OCI-LY7 (cell line): ENCODE measurements around the gene ADAMTS17. TPM values are rescaled to one million over a fixed set of nuclear protein-coding genes. Genes with fewer than 3 reads are reported as not detected.

ENCODE experiments used
- BruUV-seq: library from RNA; stranded (reverse); fragments of 400-500 nt; replicated peaks from 2 replicates; lab custom pipeline; 2021; lab: Mats Ljungman, UMichigan
- CTCF ChIA-PET: fragments of 300-600 bp; sonication (Branson Sonifier 250); formaldehyde crosslinking; loops from one replicate; lab custom pipeline; 2022; ENCODE audit warnings: antibody characterized with exemption; ENCODE audit not compliant: unreplicated experiment; lab: Charles Lee
- POLR2A ChIA-PET: fragments of 300-600 bp; sonication (Branson Sonifier 250); formaldehyde crosslinking; loops from one replicate; lab custom pipeline; 2022; ENCODE audit warnings: antibody characterized with exemption; lab: Charles Lee
- DNase-seq: peaks from one replicate; pipeline ENCODE4 v3.0.0-alpha.2; 2015; ENCODE audit warnings: low spot score
- H2AFZ ChIP-seq: fragments of 200-600 bp; sonication (generic), shearing (Covaris generic); 2 replicates; pipeline ENCODE4 v1.6.1; 2014; ENCODE audit warnings: mild to moderate bottlenecking, antibody characterized with exemption, low read length, moderate library complexity
- H3K27ac ChIP-seq: fragments of 200-600 bp; sonication (generic); 2 replicates; pipeline ENCODE4 v1.5.1; 2014; ENCODE audit warnings: mixed run types, low read depth, mild to moderate bottlenecking, moderate library complexity, low read length, inconsistent platforms; ENCODE audit not compliant: poor library complexity, severe bottlenecking
- H3K36me3 ChIP-seq: fragments of 200-600 bp; sonication (generic); 2 replicates; pipeline ENCODE4 v1.6.1; 2014; ENCODE audit warnings: mild to moderate bottlenecking, antibody characterized with exemption, low read length, moderate library complexity, mixed read lengths; ENCODE audit not compliant: insufficient read depth
- H3K4me1 ChIP-seq: fragments of 200-600 bp; sonication (generic); 2 replicates; pipeline ENCODE4 v1.5.1; 2014; ENCODE audit warnings: mild to moderate bottlenecking, low read length; ENCODE audit not compliant: insufficient read depth, poor library complexity, severe bottlenecking
- H3K4me2 ChIP-seq: fragments of 200-600 bp; sonication (generic); 2 replicates; pipeline ENCODE4 v1.6.1; 2014; ENCODE audit warnings: mild to moderate bottlenecking, low read length
- H3K4me3 ChIP-seq: fragments of 200-600 bp; sonication (generic); 2 replicates; pipeline ENCODE4 v1.5.1; 2014; ENCODE audit warnings: mild to moderate bottlenecking, low read depth, low read length; ENCODE audit not compliant: poor library complexity, severe bottlenecking
- H3K79me2 ChIP-seq: fragments of 200-600 bp; sonication (generic); 2 replicates; pipeline ENCODE4 v1.6.1; 2016; ENCODE audit warnings: low read depth, mild to moderate bottlenecking, low read length, moderate library complexity, mixed read lengths; ENCODE audit not compliant: insufficient read depth
- H3K9me2 ChIP-seq: fragments of 200-600 bp; sonication (generic); 2 replicates; pipeline ENCODE4 v1.6.1; 2016; ENCODE audit warnings: mild to moderate bottlenecking, low read length, mixed read lengths; ENCODE audit not compliant: insufficient read depth
- H3K9me3 ChIP-seq: fragments of 200-600 bp; sonication (generic); 2 replicates; pipeline ENCODE4 v1.6.1; 2014; ENCODE audit warnings: mild to moderate bottlenecking, mixed run types, low read length, mixed read lengths
- H4K20me1 ChIP-seq: fragments of 200-600 bp; sonication (generic); 2 replicates; pipeline ENCODE4 v1.6.1; 2014; ENCODE audit warnings: mild to moderate bottlenecking, antibody characterized with exemption, low read length, moderate library complexity, mixed read lengths; ENCODE audit not compliant: insufficient read depth
- EZH2phosphoT487 ChIP-seq: fragments of 200-600 bp; sonication (generic); IDR thresholded peaks from 2 replicates; pipeline ENCODE4 v1.6.1; 2018; ENCODE audit warnings: low read depth, borderline replicate concordance, mild to moderate bottlenecking, mixed run types, antibody characterized with exemption, low read length, moderate library complexity, mixed read lengths
- intact Hi-C: fragments of 100-400 bp; cut with micrococcal nuclease; formaldehyde crosslinking; loops from one replicate; pipeline ENCODE4 v1.10.0; 2022; ENCODE audit not compliant: unreplicated experiment
- total RNA-seq, 2 experiments: library from RNA; depleted of rRNA in 1 of 2; stranded (reverse); fragments of >200 nt in 1 of 2; shearing (Covaris generic) in 1 of 2; gene quantifications; 2 replicates each; pipeline ENCODE4 v1.2.3, GENCODE V29; 2014 to 2022
- TF ChIP-seq, protein P1 (sequence below): fragments of 200-600 bp; sonication (generic); conservative IDR thresholded peaks from 2 replicates; pipeline ENCODE4 v1.5.1; 2014; ENCODE audit warnings: mild to moderate bottlenecking, antibody characterized with exemption, low read length, moderate library complexity, mixed read lengths

The ADAMTS17 gene
- total RNA-seq, 2 experiments from 2014 or later = not detected

DNA sequence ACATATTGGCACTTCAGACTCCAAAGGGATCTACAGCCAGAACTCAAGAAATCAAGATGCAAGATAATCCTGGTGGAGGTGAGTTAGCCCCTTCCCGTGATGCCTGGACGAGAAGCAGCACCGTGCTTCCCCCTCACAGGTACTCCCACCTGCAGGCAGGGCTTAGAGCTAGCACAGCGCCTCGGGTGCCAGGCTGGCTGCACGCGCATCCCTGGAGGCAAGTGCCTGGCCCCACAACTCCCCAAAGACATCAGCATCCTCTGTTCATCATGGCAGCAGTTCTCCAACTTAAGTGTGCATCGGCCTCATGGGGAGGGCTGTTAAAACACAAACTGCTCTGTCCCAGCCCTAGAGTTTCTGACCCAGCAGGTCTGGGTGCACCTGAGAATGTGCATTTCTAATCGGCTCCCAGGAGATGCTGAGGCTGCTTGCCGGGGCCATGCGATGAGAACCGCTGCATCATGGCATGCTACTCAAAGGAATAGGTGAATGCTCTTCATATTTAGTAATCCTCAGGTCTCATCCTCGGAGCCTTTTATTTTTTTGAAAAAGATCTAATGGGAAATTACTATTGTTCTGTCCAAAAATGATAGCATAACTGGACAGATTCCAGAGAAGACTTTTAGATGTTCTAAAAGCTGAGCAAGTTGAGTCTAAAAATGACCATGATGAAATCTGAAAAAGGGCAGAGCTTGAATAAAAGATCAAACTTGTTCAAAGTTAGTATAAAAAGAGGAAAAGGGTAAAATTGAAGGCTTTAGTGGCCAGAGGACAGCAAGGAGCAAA is 244.2 kb downstream of the ADAMTS17 start:
- no peaks in the 10 kb centered on the region for H3K9me3 ChIP-seq
- ChIA-PET CTCF (no interaction called here), POLR2A (no interaction called here)
- H3K9me2 ChIP-seq = no peaks in the 10 kb centered on the region
- no peak overlapping the region for H3K27ac ChIP-seq
- intact Hi-C loops = no loop called here
- no peaks in the 10 kb centered on the region for H3K4me1 ChIP-seq
- no peaks in the 10 kb centered on the region for H3K36me3 ChIP-seq
- no TSS peak for BruUV-seq
- no peak for TF ChIP-seq EZH2phosphoT487
- TF ChIP-seq, protein P1, sequence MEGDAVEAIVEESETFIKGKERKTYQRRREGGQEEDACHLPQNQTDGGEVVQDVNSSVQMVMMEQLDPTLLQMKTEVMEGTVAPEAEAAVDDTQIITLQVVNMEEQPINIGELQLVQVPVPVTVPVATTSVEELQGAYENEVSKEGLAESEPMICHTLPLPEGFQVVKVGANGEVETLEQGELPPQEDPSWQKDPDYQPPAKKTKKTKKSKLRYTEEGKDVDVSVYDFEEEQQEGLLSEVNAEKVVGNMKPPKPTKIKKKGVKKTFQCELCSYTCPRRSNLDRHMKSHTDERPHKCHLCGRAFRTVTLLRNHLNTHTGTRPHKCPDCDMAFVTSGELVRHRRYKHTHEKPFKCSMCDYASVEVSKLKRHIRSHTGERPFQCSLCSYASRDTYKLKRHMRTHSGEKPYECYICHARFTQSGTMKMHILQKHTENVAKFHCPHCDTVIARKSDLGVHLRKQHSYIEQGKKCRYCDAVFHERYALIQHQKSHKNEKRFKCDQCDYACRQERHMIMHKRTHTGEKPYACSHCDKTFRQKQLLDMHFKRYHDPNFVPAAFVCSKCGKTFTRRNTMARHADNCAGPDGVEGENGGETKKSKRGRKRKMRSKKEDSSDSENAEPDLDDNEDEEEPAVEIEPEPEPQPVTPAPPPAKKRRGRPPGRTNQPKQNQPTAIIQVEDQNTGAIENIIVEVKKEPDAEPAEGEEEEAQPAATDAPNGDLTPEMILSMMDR = no peak
- H3K4me3 ChIP-seq = no peak overlapping the region
- no peak for DNase-seq
- no peak overlapping the region for H3K4me2 ChIP-seq
- H2AFZ ChIP-seq = no peak overlapping the region
- H4K20me1 ChIP-seq = no peaks in the 10 kb centered on the region
- no peaks in the 10 kb centered on the region for H3K79me2 ChIP-seq

DNA sequence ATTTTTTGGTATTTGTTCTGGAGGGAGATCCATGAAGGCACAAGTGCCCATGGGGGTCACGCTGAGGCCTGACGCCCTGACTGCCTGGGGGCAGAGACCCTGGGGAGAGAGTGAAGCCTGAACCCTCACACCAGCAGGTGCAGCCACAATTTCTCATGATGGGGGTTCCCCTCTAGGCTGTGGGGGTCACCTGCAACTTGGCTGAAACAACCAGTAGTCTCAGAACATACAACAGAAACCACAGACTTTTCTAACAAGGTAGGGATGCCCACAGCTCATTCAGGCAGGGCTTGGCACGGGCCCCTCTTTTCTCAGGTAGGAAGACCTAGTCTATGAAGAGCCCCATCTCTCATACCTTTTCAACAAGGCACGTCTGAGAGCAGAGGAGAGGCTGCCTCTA is 245.1 kb downstream of the ADAMTS17 start:
- no peaks in the 10 kb centered on the region for H3K79me2 ChIP-seq
- H3K36me3 ChIP-seq = no peaks in the 10 kb centered on the region
- H3K4me1 ChIP-seq = no peaks in the 10 kb centered on the region
- no peaks in the 10 kb centered on the region for H3K9me2 ChIP-seq
- no peak overlapping the region for H3K4me3 ChIP-seq
- H3K27ac ChIP-seq = no peak overlapping the region
- no peak overlapping the region for H2AFZ ChIP-seq
- ChIA-PET POLR2A (no interaction called here), CTCF (no interaction called here)
- TF ChIP-seq EZH2phosphoT487 = no peak
- TF ChIP-seq, protein P1 = no peak
- intact Hi-C loops = no loop called here
- no TSS peak for BruUV-seq
- no peaks in the 10 kb centered on the region for H3K9me3 ChIP-seq
- H4K20me1 ChIP-seq = no peaks in the 10 kb centered on the region
- no peak overlapping the region for H3K4me2 ChIP-seq
- no peak for DNase-seq

DNA sequence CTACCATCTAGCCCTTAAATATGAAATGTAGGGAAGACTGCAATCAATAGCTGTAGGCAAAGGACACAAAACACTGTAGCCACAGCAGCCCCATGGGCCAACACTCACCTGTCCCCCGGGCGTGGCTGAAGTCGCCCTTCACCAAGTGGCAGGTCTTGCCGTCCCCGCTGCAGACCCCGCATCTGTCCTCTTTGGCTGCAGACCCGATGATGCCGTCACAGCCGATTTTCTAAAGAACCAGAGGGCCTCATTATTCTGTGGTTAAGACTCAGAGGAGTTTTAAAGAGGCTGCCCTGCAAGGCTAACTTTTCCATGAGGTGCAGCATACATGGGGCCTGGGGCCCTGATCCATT is 245.6 kb downstream of the ADAMTS17 start:
- Histone ChIP-seq H3K79me2 (no peaks in the 10 kb centered on the region), H2AFZ (no peak overlapping the region), H3K27ac (no peak overlapping the region), H4K20me1 (no peaks in the 10 kb centered on the region), H3K36me3 (no peaks in the 10 kb centered on the region), H3K4me3 (no peak overlapping the region), H3K9me2 (no peaks in the 10 kb centered on the region), H3K9me3 (no peaks in the 10 kb centered on the region), H3K4me2 (no peak overlapping the region), H3K4me1 (no peaks in the 10 kb centered on the region)
- ChIA-PET POLR2A (no interaction called here), CTCF (no interaction called here)
- TF ChIP-seq, protein P1 = no peak
- no peak for TF ChIP-seq EZH2phosphoT487
- DNase-seq = no peak
- BruUV-seq = no TSS peak
- intact Hi-C loops = no loop called here
